Cardiac septum (tissue), 1 donor: Measurements from ENCODE around the gene PIK3AP1. TPM values are rescaled to one million over a fixed set of nuclear protein-coding genes. Genes with fewer than 3 reads are reported as not detected.
"Not testable (repeated sequence)": the region's sequence is repeated elsewhere in the genome, so short reads cannot be mapped to it uniquely, and the experiment has no call there.

Experiments
- DNase-seq: peaks from one replicate; pipeline ENCODE4 v3.0.0-alpha.2; 2020; ENCODE audit warnings: low spot score
- intact Hi-C: fragments of 100-400 bp; cut with DNase I; formaldehyde crosslinking; loops from one replicate; pipeline ENCODE4 v1.14.0; 2022
- total RNA-seq: library from RNA; stranded (reverse); fragmentation: NEBNext Ultra II Directional; extraction: Animal tissue kit (Norgen Biotek cat#: 25700); gene quantifications from one replicate; pipeline ENCODE4 v1.2.1, GENCODE V29; 2021
- donor health status: DM: no; HTN: no; CAD: no.

Gene PIK3AP1
- total RNA-seq, 1 donor from 2014 or later, result 2.8 TPM

DNA sequence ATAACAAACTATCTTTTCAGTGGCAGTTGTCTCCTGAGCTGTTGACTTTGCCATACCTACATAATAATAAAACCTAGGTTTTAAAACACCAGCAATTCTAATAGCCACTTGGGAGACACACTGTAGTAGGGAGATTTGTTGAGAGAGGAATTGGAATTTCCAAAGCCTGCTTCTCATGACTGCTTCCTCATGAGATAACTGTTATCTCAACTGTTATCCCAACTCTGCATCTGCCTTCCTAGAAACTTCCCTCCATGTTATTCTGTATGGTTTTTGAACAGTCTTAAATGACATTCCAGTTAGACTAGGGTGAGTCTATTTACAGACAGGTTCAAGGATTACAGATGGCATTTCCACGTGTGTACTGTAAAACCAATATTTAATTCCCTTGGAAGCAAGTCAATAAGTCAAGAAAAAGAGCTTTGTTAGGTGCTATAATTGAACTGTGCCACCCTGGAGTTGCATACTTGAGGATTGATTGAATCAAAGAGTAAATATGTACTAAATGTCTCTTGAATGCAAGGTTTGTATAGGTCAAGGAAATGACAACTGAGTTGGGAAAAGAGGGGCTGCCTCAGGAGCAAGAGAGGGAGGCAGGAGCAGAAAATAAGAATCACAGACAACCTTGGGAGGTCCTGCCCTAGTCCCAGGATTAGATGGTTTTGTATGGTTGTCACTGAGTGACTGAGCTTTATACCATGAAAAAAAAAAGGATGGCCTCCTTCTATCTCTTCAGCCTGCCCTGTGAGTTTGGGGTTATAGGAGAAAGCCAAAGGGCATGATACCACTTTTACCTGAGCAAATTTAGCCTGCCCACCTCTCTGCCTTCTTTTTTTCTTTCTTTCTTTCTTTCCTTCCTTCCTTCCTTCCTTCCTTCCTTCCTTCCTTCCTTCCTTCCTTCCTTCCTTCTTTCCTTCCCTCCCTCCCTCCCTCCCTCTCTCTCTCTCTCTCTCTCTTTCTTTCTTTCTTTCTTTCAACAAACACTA is 123.6 kb downstream of the PIK3AP1 start:
- intact Hi-C loops, result no loop called here
- no peak for DNase-seq

DNA sequence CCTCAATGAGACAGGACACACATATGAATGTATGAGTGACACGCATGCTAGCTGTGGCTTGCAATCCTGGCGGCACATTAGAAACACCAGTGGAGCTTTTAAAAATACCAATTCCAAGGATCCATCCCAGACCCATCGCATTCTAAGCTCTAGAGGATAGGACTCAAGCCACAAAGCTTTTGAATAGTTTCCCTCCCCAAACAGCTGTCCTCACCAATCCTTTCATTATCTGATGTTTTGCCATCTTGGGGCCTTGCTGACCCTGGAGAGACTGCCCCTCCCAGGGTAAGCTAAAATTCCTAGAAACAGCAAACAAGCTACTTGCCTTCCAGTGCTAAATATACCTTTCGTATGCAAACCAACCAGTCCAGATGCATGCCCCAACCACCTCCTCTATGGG is 124.6 kb downstream of the PIK3AP1 start:
- no peak for DNase-seq
- intact Hi-C loops, result no loop called here

DNA sequence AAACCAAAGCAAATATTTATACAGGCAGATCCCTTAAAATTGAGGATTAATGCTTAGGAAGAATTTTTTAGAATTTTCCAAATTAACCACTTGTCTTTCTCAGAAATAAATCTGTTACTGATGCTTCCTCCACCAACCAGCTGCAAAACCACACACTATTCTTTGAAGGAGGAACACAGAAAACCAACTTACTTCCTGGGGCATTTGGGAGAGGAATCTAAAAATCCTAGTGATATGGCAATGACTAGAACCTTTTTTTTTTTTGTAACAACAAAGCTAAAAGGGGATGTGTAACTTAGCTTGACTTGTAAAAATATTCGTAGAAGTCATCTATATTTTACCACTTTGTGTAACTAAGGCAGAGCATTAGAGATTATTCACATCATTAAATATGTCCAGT is 128.4 kb downstream of the PIK3AP1 start:
- intact Hi-C loops, result no loop called here
- no peak for DNase-seq

DNA sequence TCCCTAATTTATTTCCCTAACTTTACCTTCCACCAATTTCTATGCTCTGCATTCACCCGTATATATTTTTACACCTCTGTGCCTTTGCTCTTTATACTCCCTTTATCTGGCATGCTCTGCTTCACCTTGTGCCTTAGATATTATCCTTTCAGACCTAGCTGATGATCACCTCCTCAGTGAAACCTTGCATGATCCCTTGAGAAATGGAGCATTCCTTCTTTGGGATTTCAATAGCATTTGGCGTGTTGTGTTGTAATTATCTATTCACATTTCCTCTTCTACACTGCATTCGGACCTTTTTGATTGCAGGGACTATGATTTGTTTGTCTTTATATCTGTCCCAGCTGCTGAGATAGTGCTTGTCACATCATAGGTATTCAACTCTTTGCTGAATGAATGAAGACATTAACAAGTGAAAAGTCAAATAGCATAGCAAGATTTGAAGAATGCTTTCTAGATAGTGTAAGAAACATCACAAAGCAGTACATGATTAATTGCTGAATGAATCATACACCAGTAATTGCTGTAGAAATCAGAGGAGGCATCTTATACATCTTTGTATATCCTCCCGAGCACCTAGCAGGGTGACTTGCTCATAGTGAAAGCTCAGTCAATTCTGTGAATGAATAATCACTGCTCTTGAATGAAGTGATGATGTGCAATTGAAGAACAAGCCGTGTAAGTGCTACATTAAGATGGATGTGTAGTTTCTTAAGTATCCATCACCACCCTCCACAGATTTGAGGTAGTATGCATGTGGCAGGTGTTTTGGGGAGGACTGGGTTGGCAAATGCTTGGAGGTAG is 131.5 kb downstream of the PIK3AP1 start:
- DNase-seq, result no peak
- intact Hi-C loops, result loop anchor here (5.0 kb wide), 1 partner anchor 243 kb away; the partner anchor contains the start of gene LCOR

DNA sequence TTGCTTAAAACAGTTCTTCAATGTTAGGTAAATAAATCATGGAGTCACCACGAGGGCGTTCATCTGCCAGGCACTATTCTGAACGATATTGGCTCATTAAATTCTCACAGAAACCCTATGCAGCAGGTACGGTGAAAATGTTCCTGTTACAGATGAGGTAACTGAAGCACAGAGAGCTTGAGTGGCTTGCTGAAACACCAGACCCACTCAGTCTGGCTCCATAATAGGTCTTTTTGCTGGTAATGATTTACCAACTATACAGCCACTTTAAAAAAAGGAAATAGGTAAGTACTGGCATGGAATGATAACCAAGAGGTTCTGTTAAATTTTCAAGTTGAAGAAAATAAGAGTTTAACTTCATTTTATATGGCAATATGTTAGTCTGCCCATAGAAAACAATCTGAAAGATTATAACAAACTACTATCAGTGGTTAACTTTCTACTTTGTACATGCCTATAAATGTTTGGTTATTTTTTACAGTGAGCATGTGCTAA is 132.2 kb downstream of the PIK3AP1 start:
- DNase-seq, result no peak
- intact Hi-C loops, result loop anchor here (5.0 kb wide), 1 partner anchor 244 kb away; the partner anchor contains the start of gene LCOR

DNA sequence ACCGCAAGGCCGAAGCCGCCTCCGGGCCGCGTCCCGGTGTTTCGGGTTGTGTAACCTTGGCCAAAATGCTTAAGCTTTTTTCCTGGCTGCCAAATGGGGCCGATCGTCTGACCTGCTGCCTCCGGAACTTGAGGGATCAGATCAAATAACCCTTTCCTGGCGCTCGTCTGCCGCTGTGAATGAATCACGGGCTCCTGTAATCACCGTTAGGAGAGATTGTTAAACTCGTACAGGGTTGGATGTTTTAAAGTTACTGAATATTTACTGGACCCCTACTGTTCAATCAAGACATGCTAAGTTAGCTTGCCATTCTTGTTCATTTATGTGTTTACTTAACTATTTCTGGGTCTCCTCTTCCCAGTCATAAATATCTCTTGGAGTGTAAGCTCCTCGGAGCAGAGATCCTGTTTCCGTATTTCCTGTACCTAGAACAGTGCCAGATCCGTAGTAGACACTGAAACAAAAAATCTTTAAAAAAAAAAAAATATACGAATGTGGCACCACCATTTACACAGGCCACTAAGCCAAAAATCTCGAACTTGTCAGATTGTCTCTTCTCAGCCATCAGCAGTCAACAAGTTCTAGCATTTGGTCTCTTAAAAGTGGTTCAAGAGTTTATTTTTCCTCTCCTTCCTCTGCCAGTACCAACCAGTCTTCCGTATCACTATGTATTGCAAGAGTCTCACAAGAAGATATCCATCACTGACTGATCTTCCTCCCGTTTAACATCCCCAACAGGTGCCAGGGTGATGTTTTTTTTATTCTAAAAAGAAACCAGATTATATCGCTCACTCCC is 132.9 kb downstream of the PIK3AP1 start:
- intact Hi-C loops, result loop anchor here (5.0 kb wide), 1 partner anchor 245 kb away; the partner anchor contains the start of gene LCOR
- DNase-seq, result peak; percentile 77

DNA sequence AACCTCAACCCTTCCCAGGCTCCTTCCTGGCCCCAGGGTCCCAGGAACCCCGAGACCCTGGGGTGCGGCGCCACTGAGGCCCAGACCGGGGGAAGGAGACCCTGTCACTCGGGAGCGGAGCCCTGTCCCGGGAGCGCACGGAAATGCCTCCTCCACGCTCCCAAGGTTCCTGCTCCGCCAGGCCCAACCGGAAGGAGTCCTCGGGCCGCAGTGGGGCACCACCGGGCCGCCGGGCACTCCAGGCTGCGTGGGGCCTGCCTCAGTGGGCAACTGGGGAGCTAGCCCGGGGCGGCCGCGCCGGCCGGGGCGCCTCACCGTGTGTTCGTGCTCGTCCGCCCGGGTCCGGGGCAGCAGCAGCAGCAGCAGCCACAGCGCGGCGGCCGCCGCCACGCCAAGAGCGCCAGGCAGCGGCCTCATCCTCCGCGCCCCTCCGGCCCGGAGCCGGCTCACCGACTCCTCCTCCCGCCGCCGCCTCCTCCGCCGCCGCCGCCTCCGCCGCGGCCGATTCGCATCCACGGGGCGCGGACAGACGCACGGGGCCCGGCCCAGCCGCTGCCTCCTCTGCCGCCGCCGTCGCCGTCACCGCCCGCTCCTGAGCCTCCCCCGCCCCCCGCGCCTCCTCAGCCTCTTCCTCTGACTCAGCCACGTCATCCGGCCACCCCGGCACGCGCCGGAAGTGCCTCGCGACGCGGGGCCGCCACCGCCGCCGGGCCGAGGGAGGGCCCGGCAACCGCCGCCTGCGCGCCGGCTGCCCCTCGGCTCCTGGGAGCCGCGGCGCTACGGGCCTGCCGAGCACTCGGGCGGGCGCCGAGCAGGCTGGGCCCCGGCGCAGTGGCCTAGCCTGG is 133.7 kb downstream of the PIK3AP1 start, which contains the start of gene TM9SF3:
TM9SF3 (minus strand) TSS at position 594 of the 845 bp plus-strand sequence; CDS start at position 417, 177 bp downstream.
- DNase-seq, result peak; percentile 98
- intact Hi-C loops, result loop anchor here (5.0 kb wide), 1 partner anchor 246 kb away; the partner anchor contains the start of gene LCOR

DNA sequence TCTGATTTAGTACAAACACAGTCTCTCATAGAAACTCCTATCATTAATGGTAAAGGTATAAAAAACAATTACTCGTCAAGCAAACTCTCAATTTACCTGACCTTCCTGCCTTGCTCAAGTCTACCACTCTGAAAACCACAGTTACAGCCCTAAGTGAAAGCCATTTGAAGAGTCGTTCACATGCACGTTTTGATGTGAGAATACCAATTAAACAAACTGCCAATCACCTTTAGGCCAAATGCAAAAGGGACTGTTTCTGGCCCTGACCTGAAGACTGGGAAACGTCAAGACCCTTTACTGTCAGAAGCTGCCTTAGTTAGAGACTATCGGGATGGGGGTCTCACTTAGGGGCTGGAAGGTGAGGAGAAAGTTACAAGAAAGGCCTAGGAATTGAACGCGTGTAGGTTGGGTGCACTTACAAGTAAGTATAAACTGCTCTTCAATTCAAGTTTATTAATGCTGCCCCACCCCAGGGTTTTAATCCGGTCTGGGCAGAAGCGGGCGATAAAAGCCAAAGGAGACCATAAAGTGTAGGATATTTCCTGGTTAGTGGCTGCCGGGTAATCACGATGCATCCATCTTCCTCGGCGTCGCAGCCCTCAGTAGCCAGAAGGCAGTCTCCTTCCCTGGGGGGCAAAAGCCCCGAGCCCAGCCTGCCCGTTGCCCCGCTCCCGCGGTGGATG is 134.4 kb downstream of the PIK3AP1 start:
- intact Hi-C loops, result loop anchor here (5.0 kb wide), 1 partner anchor 246 kb away; the partner anchor contains the start of gene LCOR
- DNase-seq, result no peak

DNA sequence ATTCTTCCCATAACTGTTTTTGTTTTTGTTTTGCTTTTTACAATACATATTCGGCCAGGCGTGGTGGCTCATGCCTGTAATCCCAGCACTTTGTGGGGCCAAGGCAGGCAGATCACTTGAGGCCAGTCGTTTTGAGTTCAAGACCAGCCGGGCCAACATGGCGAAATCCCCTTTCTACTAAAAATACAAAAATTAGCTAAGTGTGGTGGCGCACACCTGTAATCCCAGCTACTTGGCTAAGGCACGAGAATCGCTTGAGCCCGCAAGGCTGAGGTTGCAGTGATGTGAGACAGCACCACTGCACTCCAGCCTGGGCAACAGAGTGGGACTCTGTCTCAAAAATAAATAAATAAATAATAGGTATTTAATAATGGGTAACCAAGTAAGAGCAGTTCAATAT is 135.8 kb downstream of the PIK3AP1 start:
- no peak for DNase-seq
- intact Hi-C loops, result no loop called here

DNA sequence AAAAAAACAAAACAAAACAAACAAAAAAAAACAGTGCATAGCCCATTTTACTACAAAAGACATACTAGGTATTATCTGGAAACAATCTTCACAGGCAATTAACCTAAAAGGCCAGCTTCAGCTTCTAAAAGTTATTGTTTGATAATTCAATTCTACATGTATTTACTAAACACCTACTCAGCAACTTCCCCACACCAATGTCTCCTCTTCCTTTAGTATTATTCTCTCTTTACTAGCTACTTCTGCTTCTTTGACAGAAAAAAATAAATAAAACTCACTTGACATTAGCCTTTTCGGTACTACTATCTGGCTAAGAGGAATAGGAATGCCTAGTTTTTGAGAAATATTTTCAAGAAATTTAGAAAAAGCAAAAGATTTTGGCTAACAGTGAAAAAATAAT is 136.3 kb downstream of the PIK3AP1 start:
- intact Hi-C loops, result no loop called here
- DNase-seq, result no peak

DNA sequence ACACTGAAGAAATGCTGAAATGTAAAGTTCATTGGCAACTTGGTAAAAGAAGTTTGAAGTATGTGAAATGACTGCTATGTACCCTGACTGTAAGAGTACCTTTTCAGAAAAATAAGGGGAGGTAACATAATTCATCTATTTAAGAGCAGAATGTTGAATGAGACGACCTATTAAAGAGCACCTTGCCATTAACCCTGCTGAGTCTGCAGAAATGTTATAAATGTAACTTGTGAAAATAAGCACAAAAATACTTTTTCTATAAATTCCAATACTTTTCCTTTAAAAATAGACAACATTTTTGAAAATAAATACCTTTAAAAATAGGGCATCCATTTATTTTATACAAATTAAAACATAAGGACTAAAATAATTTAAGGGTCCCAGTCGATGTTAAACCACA is 141.2 kb downstream of the PIK3AP1 start:
- intact Hi-C loops, result no loop called here
- DNase-seq, result no peak

DNA sequence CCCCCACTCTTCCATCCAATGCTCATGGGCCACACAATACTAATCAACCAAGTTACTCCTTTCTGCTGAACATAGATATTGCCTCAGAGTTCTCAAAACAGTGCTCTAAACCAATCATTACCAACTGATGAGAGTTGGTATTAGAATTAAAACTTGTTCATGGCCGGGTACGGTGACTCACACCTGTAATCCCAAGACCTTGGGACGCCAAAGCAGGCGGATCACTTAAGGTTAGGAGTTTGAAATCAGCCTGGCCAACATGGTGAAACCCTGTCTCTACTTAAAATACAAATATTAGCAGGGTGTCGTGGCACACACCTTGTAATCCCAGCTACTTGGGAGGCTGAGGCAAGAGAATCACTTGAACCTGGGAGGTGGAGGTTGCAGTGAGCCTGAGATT is 141.7 kb downstream of the PIK3AP1 start:
- no peak for DNase-seq
- intact Hi-C loops, result no loop called here

DNA sequence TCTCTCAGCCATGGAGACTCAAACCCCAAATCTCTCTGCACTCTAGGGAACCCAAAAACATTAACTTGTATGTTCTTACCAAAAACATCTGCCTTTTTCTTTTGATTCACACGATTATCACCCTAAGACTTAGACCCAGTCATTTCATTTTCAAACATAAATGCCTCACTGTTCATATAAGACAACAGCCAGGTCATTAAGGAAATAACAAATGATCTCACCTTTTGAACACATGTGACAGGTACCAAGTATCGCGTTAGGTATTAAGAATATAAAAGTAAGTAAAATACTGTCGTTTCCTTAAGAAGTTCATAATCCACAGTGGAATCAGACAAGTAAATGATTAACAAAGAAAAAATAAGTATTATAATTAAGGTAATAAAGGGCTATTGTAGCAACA is 142.3 kb downstream of the PIK3AP1 start:
- intact Hi-C loops, result no loop called here
- DNase-seq, result no peak

DNA sequence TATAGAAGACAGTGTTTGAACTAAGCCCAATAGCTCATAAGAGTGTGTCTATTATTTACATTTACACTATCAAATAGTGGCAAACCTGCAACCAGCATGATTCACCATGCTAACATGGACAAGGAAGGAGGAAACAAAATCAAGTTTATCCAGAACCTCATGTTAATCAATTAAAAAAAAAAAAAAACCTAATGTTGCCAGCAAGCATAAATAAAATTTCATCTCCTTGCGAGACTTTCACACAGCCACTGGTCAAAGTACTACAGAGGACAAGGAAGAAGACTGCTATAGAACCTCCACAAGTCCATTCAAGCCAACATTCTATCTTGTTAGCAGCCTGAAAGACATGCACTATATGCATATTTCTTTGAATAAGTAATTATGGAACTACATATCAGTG is 143.2 kb downstream of the PIK3AP1 start:
- no peak for DNase-seq
- intact Hi-C loops, result no loop called here

DNA sequence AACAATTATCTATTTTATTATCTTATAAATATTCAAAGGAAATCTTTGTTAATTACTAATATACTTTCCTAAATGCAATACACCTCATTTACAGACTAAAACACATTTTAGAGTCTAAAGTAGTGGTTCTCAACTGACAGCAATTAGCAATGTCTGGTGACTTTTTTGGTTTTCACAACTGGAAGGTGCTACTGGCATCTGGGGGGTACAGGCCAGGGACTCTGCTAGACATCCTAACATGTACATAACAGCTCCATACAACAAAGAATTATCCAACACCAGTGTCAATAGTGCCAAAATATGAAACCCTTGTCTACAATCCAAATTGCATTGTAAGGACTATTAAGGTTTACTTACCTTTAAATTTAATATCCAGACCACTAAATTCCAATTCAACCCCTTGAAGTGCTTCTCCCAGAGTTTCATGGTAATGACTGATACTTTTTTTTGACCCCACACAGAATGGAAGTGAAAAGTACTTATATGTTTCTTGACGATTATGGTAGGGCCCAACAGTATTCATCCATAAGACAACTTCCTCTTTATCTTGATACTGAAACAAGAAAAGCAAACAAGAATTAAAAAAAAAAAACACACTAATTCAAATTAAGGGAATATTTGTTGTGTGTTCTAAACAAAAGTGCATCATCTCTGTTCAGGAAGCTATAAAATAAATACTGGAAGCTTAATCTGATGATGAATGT is 143.9 kb downstream of the PIK3AP1 start:
- intact Hi-C loops, result no loop called here
- DNase-seq, result no peak

DNA sequence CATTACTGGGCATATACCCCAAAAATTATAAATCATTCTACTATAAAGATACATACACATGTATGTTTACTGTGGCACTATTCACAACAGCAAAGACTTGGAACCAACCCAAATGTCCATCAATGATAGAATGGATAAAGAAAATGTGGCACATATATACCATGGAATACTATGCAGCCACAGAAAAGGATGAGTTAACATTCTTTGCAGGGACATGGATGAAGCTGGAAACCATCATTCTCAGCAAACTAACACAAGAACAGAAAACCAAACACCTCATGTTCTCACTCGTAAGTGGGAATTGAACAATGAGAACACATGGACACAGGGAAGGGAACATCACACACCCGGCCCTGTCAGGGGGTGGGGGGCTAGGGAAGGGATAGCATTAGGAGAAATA is 145.8 kb downstream of the PIK3AP1 start:
- DNase-seq, intact Hi-C loops: not testable (repeated sequence)

DNA sequence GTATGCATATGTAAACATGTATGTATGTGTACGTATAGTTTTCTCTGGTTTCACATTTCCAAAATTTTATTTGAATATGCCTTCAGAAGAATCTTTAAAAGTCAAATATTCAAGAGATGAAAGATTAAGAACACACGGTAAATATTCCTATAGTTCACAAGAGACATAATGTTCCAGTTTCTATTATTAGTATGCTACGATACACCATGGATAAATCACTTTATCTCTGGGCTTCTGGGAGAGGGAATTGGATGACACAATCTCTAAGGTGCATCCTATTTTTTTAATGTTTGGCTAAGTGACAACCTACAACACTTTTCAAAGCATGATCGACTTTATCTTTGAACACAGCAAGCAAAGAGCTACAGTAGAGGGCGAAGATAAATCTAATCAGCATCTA is 147.3 kb downstream of the PIK3AP1 start:
- intact Hi-C loops, result no loop called here

More for the DNA sequence above, 147.3 kb downstream of the PIK3AP1 start:
- no peak for DNase-seq
